NCI-H524 (cell line): ENCODE data around the gene DAB2IP.

ENCODE experiments used
- DNase-seq, 2 experiments: peaks; one replicate each; lab custom pipeline; 2025; lab: John Stamatoyannopoulos, UW

Gene DAB2IP

GRCh38 chr9:121818016-121818661, 166.7 kb downstream of the DAB2IP start:
- DNase-seq = no peak

DNA sequence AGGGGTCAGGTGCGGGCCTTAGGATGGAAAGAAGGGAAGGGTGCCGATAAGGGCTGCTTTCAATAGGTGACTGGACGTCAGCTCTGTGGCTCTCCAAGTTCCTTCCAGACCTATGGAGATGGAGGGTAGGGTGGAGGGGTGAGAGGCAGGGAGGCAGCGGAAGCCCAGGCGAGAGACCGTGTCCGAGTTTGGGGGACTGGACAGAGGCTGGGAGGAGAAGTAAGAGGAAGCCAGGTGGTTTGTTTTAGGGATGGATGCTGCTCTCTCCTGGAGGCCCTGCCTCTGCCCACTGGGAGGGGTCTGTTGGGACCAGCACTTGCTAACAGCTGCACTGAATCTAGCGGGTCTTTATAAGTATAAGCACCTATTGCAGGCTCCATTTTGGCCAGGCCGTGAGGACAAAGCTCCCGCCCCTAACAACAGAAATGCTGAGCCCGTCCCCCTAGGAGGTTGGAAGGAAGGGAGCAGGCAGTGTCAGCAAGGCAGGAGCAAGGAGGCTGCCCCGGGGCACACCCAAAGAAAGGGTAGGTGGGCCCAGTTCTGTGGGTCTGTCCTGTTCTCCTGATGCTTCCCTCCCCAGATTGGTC, 167.5 kb downstream of the DAB2IP start:
- DNase-seq = peak in 1 of 2 experiments; percentile 44

DNA sequence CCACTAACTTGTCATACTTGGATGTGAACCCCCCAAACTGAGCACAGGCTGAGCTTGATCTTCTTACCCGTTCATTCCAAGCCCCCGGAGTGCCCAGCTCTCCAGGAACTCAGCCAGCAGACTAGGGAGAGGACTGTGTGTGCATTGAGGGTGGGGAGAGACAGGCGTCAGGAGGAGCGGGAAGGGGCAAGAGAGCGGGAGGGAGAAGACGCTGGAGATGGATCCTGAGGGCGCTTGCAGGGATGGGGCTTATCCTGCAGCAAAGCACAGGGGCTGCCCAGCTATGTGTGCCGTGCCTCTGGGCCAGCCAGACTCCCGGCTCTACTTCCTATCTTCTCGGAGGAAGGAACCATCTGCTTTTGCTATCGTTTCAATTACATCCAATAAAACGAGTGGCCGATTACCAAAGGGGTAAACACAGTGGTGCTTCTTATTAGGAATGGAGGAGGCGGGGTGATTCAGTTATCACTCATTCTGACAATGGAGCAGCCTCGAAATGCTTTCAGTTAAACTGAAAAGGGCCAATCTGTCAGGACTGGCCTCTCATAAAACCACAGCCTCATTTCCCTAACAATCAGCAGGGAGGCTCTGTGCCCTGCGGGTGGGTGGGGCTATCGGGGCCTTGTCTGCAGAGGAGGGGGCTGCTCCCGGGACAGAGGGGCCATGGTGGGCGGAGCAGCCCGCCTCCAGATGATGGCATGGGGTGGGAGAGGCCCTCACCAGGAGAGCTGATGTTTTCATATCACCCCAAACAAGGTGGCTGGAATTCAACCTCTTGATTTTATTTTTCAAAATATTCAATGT, 168.2 kb downstream of the DAB2IP start:
- peak; percentile 83 to 92 for DNase-seq

DNA sequence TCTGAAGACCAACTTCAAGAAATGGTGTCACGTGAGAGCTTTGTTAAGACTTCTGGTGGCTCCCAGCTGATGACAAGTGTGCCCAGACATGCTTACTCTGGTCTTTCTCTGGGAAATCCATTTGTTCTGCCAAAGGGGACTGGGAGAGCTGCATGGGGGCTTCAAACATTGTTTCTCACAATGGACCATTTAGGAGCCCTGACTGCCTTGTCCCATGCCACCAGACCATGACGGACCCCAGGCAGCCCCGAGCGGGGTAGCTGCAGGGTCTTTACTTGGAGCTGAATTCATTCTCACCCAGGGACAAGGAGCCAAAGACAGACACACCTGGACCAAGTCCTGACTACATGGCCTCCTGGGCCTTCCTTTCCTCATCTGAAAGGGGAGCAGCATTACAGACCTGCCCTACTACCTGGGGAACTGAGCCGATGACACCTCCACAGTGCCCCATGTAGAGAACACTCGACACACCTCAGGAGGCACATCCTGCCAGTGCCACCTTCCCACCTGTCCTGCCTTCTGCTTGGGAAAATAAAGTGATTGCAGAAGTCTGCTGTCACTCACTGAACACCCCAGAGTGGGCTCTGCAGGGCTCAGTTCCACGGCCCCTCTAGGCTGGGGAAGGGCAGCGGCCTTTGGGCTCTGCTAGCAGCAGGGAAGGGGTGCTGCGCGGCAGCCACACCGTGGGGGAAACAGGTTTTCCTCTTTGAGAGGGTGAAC, 169.0 kb downstream of the DAB2IP start:
- DNase-seq = no peak

DNA sequence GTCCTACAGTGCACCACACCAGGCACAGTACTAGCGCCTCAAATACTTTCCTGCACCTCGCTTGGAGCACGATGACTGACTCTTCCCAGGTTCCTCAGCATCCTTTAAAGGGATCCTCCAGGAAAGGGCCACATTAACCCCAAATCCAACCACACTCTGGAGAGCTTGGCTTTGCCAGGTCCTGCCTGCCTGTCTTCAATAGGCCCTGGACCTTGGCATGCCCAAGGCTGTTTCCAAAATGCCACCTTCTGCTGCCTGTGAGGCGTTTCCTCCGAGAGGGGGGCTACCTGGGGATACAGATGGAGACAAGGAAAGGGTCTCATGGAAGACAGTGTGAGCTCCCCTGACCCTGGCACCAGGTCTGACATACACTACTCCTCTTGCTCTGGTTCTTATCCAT, 169.9 kb downstream of the DAB2IP start:
- no peak for DNase-seq

DNA sequence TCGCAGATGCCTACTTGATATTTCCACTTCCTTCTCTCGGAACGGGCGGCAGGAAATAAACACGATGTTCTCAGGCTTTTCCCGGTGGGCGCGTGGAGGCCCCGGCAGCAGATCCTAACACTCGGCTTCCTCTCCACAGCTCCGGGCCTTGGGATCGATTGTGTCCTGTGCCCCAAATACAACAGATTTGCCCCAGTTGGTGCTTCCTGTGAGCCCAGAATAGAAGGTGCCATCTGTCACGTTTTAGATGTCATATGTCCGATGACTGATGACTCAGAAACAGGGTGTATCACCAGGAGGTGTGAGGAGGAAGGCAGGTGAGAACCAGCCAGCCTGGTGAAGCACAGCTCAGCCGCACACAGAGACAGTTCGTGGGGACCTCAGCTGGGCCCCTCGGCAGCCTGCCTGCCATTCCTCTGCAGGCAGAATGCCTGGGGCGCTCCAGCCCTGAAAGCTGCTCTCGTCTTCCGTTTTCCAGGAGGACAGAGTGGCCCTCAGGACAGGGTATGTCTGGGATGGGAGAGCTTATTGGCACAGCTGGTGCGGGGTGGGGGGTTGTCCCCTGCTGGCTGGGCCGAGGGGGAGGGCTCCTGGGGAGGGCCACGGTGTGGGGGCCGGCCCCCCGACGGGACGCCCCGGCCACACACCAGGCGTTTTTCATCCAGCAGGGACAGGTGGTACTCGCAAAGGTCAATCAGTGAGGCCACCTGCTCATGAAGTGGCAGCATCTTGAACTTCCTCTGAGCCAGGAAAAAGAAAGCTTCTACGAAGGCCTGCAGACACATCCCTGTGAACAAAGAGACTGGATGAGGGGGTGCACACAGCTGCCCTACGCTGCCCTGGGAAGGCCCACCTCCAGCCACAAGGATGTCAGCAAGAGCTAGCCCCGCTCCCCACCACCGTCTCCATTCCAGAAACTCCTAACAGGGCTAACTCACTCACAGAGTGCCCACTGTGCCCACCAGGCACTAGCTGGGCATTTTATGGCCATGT, 171.0 kb downstream of the DAB2IP start:
- DNase-seq = peak; percentile 87 to 93

DNA sequence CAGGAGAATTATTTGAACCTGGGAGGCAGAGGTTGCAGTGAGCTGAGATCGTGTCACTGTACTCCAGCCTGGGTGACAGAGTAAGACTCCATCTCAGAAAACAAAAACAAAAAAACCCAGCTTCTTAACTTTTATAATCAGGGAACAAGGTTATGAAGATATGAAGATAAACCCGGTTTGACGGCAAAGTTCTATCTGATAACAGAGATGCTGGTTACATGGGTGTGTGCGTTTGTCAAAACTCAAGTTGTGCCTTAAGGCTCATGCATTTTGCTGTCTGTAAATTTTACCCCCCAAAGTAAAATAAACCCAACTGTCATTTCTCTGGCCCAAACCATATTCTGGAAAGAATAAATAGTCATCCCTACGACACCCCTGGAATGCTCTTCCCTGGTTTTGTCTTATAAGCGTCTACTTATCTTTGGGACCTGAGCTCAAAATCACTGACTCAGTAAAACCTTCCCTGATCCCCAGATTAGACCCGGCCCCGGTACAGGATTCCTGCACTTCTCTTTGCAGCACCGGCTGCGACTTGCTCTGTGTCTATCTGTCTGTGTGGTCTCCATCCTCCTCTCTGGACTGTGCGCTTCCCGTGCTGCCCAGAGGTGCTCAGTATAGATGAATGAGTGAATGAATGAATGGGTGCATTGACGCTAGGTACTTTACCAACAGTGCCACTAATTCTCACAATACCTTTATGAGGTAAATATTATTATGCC, 172.2 kb downstream of the DAB2IP start:
- no peak for DNase-seq

GRCh38 chr9:121824651-121825030, 173.2 kb downstream of the DAB2IP start:
- DNase-seq = peak in 1 of 2 experiments; percentile 34

- peak in 1 of 2 experiments; percentile 50 for DNase-seq
These were observed 173.7 kb downstream of the DAB2IP start for GRCh38 chr9:121825031-121825691.

DNA sequence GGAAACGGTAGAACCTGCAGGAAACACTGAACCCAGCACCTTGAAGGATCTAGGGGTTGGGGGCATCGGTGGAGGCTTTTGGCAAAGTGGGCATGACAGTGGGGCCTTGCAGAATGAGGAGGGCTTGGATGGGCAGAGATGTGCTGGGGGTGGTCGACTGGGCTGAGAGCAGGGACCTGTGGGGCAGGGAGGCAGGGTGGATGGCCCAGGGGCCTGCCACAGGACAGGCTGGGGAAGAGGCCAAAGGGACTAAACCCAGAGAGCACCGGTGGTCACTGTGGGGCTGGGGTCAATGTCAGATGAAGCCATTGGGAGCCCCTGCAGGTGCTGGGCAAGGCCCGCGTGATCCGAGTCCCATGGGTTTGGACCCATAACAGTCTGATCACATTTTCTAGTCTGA, 175.3 kb downstream of the DAB2IP start:
- DNase-seq = no peak

DNA sequence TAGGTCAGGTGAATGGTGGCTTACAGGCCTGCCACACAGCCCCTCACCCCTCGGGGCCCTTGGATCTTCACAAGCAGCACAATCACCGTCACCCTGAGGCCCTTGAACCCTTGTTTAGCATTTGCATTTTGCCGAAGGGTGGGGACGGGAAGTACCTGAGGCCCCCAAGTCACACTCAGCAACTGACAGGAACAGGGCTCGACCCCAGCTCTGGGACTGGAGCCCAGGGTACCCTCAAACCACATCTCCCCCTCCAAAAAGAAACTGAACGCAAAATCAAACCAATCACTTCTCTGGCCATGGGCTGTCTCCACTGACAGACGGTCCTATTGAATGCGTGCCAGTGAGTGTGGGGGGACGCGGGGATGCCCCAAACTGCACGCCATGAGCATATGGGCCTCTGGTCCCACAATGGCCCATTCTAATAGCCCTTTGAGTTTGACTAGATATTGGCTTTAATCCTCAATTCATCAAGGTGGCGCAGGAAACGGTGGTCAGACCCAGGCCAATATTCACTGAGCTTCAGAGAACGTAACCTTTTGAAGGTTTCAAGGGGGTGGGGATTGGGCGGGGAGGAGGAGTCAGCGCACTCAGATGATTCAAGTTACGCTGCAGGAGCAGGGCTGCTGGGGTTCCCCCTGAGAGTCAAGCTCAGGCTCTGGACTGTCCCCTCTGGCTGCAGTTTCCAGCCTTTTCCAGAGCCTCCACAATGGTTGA, 176.0 kb downstream of the DAB2IP start:
- no peak for DNase-seq

GRCh38 chr9:121830441-121831140, 179.2 kb downstream of the DAB2IP start:
- DNase-seq = no peak

DNA sequence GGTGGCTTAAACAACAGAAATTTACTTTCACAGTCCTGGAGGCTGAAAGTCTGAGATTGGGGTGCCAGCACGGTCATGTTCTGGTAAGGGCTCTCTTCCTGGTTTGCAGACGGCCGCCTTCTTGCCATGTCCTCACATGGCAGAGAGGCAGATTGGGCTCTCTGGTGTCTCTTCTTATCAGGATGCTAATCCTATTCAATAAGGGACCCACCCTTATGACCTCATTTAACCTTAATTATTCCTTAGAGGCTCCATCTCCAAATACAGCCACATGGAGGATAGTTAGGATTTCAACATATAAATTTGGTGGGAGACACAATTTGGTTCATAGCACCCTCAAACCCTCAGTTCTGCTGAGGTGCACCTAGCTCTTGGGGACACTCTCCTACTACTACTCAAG, 180.4 kb downstream of the DAB2IP start:
- no peak for DNase-seq

- DNase-seq = no peak
These were observed 181.6 kb downstream of the DAB2IP start for GRCh38 chr9:121833061-121833460.
